HG03442 (cell line): ENCODE measurements around the gene HEXIM1.
"Not testable (repeated sequence)": the region's sequence is repeated elsewhere in the genome, so short reads cannot be mapped to it uniquely, and the experiment has no call there.

Experiments used
- ATAC-seq: cut with Tn5 transposase; IDR thresholded peaks from one replicate; pipeline ENCODE4 v1.9.1; 2021; ENCODE audit warnings: mild to moderate bottlenecking, moderate library complexity; ENCODE audit not compliant: unreplicated experiment

The HEXIM1 gene

DNA sequence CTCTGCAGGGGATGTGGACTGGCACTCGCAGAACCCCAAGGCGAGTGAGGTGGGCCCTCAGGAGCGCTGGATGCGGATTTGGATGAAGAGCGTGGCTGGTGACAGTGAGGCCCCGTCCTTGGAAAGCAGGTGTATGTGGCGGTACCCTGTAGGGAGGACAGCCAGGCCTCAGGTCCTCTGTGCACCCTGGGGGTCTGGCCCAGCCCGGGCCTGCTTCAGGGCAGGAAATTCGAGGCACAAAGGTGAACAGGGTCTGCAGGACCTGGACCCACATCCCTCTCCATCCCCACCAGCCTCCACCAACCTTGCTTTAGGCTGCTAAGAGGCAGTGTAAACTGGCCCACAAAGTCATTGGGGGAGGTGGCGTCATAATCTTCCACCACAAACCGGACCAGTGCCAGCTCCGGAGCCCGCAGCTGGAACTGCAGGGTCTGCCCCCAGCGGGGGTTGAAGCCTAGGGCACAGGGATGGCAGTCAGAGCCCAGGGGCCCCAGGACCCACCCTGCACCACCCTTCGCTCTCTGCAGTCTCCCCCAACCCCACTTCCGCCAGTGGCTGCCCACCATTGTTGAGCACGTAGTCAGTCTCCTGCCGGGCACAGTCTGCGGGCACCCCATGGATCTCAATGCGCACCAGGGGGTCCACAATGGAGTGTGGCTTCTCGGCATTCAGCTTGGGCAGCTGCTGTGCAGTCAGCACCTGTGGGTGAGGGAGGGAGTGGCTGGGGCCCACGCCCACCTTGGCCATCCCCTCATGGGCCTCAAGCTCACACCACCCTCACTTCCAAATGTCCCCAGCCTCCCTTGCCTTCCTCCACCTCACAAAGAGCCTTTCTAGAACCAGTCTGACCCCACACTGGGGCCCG, 35.5 kb upstream of the HEXIM1 start:
- no peak for ATAC-seq

DNA sequence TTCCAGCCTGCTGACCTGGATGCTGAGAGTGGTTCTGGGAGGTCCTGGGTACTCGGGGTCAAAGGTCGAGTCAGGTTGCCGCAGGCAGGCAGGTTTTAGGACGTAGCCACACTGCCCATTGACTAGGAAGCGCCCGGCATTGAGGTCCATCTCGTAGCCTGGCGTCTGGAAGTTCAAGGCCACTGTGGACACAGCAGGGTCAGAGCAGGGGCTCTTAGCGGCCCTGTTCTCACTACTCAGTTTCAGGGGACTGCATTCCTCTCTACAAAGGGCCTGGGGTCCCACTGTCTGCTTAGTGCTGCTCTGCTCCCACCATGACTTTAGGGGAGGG, 34.9 kb upstream of the HEXIM1 start:
- no peak for ATAC-seq

DNA sequence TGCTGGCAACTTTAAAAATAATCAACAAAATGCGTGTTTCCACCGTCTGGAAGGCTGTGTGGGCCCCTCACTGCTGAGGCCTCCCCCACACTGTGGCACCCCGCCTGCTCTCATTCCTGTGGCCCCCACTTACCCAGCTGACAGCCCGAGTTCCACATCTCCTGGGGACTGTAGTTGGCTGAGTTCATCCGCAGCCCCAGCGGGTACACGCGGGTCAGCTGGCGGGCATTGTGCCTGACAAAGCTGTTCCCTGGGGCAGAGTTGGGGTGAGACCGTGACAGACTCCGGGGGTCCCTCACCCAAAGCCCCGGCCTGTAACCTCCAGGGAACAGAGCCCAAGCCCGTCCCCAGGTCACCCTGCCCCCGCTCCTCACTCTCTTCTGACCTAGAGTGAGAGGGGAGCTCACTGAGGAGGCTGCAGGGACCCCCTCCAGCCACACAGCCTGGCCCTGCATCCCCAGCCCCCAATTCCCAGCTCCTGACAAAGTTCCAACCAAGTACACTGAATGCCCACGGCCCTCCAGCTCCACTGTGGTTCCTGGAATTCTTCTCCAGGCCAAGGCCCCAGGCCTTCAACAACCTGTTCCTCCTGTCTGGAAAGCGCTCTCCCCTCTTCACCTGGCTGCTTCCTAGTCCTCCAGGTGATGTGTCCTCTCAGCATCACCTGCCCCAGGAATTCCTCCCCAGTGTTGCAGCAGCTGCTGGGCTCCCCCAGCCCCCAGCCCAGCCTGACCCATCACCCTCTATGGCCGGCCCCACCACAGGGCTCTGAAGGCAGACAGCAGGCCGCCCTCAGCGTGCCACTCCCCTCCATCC, 34.0 kb upstream of the HEXIM1 start:
- no peak for ATAC-seq

DNA sequence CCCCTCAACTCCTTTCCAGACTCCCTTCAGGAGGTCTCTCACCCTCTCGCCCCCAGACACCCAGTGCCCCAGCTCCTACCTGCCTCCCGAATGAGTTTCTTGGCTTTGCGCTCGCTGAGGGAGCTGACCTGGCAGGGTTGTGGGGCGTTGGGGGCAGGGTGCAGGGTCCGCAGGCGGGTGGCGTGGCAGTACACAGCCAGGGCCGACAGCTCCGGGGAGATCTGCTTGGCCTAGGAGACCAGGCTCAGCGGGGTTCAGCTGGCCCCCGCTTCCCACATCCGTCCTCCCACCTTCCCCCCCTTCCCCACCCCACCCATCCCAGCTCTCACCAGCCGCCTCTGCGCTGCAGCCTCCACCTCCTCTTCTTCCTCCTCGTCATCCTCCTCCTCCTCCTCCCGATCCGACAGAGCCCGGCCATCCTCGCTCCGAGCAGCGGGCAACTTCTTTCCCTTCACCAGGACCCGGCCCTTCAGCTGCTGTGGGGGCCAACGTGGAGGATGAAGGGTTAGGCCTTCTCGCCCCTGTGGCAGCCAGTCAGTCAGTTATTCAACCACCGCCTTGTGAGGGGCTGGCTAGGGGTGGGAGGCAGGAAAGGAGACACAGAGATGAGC, 33.2 kb upstream of the HEXIM1 start:
- no peak for ATAC-seq

DNA sequence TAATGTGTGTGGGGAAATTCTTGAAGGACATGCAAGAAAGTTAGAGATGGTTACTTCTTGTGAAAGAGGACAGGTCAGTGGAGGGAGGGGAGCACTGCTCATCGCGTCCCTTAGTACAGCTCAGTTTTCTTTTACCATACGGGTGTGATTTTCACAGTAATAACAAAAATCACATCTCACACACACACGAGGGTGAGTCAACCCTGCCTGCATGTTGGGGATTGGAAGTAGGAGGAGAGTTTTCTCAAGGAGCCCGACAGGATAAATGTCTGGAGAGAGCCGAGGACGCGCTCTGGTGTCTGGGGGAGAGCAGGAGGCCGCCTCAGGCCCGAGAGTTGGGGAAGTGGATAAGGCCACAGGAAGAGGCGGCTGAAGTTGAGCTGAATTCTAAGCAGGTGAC, 32.4 kb upstream of the HEXIM1 start:
- ATAC-seq: no peak

DNA sequence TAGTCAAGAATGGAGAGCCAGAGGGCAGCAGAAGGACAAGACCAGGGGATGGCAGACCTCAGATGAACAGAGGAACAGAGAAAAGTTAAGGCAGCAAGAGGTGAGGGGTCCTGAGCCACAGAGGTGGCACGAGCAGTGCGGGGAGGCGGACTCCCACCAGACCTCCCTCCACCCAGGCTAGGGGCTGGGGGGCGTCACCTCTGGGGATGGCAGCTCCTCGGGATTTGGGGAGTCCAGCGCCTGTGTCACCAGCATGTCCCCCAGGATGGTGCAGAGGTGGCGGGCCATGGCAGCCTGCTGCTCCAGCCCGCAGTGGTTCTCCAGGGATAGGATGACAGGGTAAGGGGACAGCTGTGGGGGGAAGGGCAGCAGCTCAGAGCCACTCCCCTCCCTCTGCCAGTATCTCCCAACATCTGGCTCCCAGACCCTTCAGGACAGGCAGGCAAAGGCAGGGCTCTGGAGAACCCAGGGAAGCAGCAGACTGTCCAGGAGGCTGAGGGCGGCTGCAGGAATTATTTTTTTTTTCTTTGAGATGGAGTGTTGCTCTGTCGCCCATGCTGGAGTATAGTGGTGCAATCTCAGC, 31.8 kb upstream of the HEXIM1 start:
- no peak for ATAC-seq

DNA sequence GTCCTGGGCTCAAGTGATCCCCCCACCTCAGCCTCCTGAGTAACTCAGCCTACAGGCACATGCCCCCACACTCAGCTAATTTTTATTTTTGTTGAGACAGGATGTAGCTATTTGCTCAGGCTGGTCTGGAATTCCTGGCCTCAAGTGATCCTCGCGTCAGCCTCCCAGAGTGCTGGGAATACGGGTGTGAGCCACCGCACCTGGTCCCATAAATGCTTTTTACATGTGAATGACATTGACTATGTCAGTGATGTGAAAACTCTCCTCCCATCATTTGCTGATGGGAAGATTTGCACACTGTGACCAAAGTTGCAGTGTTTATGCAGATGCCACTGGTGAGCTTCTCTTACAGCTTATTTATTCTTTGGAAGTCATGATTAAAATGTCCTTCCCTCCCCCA, 30.9 kb upstream of the HEXIM1 start:
- no peak for ATAC-seq

DNA sequence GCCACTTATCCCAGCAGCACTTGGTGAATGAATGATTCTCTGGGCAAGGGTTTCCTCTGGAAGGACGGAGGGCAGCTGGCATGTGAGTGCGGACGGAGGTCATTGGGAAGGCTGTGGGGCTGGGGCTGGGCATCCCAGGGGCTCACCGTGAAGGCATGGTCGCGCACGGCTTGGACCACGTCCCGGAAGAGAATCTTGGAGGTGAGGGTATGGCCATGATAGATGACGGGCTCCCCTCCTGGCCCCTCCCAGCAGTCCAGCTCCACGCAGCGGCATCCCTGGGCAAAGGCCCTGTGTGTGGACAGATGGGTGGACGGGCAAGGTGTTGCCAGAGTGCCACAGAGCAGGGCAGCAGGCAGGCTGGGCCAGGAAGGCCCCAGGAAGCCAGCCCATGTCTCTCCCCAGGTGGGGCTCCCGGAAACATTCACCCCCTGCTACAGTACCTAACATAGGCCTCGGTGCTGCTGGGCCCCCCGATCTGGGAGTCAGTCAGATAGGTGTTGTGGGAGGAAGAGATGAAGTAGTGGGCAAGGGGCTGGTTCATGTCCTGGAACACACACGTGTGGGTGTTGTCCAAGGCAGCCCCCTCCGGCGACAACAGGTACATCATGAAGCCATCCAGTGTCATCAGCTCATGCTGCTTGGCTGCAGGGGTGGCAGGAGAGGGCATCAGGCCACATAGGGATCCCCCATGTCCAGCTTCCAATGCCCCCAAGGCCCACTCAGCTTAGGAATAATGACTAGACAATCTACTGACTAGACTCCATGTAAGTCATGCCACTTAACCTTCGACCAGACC, 30.2 kb upstream of the HEXIM1 start:
- no peak for ATAC-seq

DNA sequence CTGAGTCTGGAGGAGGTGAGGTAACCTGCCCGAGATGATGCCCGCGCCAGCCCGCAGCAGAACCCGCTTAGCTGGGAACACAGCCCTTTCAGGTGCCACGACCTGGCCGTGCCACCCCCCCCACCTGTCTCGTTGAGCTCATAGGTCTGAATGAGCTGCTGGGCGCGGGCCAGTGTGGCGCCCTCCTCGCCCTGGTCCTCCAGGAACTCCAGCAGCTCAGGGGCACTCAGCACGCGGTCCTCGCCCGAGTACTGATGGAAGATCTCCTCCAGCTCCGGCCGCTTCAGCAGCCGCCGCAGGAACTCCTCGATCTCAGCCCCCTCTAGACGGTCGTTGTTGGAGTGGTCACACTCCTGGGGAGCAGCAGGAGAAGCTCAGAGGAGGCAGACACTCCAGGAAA, 29.6 kb upstream of the HEXIM1 start:
- no peak for ATAC-seq

DNA sequence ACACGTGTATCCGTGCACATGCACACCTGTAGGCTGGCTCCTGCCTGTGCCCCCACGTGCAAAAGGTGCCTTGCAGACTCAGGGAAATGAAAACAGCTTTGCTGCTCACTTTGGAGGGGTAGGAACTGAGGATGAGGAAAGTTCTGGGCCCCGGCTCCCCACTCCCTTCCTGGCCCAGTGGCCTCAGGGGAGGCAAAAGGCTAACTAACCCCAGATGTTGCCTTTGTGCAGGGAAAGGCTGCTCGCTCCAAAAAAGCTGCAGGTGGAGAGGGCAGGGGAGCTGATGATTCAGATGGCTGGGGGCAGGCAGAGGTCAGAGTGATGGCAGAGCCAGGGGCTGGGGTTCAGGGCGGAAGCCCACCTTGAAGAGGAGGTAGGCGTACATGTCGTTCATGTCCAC, 28.3 kb upstream of the HEXIM1 start:
- no peak for ATAC-seq

DNA sequence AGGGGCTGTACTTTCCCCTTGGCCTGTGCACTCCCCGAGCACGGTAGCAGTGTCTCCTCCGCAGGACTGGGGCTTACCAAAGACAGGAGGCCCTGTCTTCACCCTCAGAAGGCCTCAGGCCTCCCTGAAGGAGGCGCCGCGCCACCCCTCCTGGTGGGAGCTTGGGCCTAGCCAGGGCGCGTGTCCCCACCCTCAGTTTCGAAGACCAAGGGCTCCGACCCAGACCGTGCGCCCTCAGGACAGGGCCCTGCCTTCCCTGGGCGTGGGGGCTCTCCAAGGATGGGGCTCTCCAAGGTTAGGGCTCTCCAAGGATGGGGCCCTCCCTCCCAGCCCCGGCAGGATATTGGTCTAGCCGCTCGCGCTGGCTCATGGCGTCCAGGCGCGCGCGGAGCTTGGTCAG, 27.7 kb upstream of the HEXIM1 start:
- no peak for ATAC-seq

DNA sequence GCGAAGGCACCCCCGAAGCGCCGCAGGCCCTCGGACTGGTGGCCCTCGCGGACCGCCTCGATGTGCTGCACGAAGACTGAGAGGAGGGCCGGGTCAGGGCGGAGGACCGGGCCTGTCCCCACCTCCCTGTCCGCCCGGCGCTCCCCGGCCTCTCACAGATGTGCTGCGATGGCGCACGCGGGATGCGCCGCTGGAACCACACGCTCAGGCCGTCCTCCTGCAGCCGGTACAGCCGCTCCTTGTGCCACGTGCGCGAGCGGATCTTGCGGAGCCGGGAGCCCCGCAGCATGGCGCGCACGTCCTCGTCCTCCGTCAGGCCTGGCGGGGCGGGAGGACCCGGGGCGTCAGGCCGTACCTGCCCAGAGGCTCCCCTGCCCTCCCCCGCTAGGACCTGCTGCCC, 27.2 kb upstream of the HEXIM1 start:
- no peak for ATAC-seq

DNA sequence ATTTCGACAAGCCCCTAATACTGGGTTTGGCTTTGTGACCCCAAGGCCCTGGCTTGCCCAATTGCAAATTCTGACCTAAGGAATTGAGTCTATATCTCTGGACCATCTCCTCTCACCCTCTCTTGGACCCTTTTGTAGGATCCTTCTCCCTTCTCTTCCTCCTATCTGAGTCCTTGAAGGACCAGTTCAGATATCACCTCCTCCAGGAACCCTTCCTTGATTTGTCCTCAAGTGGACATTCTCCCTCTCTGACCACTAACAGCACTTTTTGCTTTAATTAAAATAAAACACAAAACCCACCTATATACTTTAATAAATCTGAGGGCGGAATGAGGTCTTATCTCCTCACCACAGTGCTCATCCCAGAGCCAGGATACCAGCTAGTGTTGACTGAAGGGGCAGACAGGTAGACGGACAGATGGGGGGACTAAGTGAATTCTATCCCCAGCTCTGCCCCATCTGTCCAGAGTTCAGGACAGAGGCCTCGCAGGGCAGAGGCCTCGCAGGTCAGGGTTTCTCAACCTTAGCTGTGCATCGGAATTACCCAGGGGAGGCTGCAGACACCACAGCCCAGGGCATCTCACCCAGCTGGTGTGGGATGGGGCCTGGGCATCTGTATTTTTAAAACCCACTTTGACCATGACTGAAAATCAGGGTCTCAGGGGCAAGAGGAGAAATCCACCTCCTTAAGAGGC, 25.1 kb upstream of the HEXIM1 start:
- no peak for ATAC-seq

DNA sequence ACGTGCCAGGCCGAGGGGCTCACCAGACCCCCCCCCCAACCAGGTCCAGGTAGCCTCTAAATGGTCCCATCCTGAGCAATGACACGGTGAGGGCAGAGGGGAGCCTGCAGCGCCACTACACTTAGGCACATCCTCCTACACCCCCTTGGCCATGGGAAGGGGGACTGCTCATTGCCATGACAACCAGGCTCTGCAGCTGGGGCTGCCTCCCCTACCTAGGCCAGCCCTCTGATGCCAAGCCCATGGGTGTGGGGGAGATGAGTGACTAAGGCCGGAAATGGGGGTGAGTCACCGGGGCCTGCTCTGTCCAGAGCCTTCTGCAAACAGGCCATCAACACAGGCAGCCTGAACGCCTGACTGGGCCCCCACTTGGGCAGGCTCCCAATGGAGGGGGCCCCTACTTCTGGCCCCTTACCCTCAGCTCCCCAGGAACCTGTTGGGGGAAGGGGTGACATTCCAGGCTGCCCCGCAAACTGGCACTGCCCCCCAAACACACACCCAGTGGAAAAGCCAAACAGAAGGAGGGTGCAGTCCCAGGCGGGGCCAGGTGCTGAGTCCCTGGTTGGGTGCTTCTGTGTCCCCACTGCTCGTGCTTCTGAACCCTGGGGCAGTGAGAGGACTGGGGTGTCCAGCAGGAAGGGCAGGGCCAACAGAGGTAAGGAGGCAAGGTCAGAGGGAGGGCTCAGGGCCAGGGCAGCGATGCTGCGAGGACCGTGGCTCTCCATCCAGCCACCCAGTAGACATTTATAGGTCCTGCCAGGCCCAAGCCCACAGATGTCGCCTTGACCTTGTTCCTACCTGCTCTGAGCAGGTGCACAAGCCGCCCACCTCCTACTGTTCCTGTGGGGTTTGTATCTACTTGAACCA, 24.1 kb upstream of the HEXIM1 start:
- ATAC-seq: no peak

DNA sequence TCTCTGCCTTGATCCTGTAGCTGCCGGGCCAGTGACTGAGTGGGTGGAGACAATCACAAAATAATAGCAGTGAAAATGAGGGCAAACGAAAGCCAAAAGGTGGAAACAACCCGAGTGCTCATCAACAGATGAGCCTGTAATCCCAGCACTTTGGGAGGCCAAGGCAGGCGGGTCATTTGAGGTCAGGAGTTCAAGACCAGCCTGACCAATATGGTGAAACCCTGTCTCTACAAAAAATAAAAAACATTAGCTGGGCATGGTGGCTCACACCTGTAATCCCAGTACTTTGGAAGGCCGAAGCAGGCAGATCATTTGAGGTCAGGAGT, 23.5 kb upstream of the HEXIM1 start:
- ATAC-seq: not testable (repeated sequence)

DNA sequence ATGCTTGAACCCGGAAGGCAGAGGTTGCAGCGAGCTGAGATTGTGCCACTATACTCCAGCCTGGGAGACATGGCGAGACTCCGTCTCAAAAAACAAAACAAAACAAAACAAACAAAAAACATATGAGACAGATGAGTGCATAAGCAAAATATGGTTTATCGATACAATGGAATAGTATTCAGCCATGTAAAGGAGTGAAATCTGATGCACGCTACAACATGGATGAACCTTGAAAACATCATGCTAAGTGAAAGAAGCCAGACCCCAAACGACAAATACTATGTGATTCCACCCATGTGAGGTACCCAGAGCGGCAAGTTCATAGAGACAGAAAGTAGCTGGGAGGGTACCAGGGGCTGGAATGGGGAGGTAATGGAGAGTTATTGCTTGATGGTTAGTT, 22.8 kb upstream of the HEXIM1 start:
- no peak for ATAC-seq

DNA sequence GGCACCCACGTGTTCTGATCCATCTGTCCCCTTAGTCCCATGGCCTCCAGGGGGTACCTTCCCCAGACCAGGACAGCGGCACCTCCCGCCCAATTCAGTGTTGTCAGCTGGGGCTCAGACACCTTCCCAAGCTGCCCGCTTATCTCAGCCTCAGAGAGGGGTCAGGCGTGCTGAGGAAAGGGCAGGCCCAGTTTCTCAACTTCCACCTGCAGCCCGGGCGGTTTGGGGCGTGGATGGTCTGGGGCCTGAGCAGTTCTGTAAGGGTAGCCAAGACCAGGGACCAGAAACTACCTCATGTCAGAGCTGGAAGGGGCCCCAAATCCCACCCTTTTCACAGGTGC, 21.1 kb upstream of the HEXIM1 start:
- no peak for ATAC-seq

DNA sequence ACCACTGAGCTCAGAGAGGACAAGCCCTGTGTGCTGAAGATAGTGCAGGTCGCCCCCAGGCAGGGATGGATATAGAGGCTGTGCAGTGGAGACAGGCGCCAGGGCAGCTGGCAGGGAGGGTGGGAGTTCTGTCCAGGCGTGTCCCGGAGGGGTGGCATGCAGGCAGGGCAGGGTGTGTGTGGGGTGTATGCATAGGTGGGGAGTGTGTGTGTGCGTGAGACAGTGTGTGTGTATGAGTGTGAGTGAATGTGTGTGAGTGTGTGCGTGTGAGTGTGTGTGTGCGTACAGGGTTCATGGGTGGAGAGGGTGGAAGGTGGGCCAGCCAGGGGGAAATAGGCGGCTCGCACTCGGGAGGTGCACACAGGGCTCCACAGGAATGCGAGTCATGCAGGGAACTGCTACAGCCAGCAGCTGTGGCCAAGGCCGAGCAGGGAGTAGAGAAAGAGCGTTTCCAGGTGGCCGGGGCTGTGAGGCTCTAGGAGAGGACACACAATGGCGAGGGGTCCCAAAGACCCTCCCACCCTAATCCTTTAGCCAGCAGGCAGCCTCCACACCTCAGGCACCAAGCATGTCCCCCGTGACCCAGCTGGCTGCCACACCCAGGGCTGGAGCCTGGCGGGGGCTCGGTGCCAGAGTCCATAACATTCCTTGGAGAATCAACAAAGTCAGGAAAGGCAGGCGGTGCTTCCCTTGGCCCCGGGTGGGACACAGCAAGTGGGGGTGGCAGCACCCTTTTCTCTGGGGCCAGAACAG, 20.6 kb upstream of the HEXIM1 start:
- ATAC-seq: no peak

DNA sequence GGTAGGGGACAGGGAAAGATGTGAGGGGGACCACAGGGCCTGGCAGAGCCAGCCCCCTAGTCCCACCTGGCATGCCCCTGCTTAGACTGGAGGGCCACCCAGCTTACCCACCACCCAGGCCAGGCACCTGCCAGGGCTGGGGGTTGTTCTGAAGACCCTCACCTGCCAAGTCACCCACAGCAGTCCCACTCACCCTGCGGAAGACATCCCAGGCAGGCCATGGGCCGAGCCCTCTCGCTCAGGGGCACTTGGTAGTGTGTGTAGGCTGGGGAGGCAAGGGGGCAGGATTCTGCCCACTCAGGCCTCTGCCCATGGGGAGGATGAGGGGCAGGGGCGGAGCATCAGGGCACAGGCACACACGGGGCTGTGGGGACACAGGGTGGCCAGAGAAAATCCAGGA, 19.9 kb upstream of the HEXIM1 start:
- no peak for ATAC-seq
